Peyer's patch (tissue), 4 donors: ENCODE results near the gene IFNL4.

Source experiments
- POLR2A ChIP-seq, 2 donors: fragments of 450-650 bp; IDR thresholded peaks; one replicate each; pipeline ENCODE4 v1.5.1; 2017; ENCODE audit warnings: antibody characterized with exemption in 2 of 2, mild to moderate bottlenecking in 2 of 2, moderate library complexity in 2 of 2
- TF ChIP-seq, protein P1 (sequence below), 6 experiments: fragments of 450-650 bp in 4 of 6; fragments of 200-600 bp in 2 of 6; sonication (generic) in 1 of 6; IDR thresholded peaks; one replicate each; pipeline ENCODE4 v1.5.1; 2017 to 2019; ENCODE audit warnings: antibody characterized with exemption in 6 of 6, mild to moderate bottlenecking in 3 of 6, moderate library complexity in 1 of 6

DNA sequence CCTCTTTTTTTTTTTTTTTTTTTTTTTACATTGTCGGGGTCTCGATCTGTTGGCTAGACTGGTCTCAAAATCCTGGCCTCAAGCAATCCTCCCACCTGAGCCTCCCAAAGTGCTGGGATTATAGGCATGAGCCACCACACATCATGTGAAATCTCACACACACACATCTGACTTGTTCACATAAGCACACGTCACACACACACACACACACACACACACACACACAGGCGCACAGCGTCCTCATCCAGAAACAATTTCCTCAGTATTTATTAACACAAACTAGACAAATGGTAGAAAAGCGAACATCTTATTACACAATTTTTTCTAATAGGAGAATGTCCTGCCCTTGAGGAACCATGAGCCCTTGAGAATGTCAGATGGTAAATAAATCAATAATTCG is 39.5 kb downstream of the IFNL4 start:
- TF ChIP-seq, protein P1, sequence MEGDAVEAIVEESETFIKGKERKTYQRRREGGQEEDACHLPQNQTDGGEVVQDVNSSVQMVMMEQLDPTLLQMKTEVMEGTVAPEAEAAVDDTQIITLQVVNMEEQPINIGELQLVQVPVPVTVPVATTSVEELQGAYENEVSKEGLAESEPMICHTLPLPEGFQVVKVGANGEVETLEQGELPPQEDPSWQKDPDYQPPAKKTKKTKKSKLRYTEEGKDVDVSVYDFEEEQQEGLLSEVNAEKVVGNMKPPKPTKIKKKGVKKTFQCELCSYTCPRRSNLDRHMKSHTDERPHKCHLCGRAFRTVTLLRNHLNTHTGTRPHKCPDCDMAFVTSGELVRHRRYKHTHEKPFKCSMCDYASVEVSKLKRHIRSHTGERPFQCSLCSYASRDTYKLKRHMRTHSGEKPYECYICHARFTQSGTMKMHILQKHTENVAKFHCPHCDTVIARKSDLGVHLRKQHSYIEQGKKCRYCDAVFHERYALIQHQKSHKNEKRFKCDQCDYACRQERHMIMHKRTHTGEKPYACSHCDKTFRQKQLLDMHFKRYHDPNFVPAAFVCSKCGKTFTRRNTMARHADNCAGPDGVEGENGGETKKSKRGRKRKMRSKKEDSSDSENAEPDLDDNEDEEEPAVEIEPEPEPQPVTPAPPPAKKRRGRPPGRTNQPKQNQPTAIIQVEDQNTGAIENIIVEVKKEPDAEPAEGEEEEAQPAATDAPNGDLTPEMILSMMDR (IDR thresholded peaks at IDR 0.05): no peak
- TF ChIP-seq POLR2A (IDR thresholded peaks at IDR 0.05): no peak
